IgD-negative memory B cell (primary cell): ENCODE results near the gene SNX13. TPM values are rescaled to one million over a fixed set of nuclear protein-coding genes. Genes with fewer than 3 reads are reported as not detected.

Source experiments
- polyA plus RNA-seq: library from polyadenylated mRNA; unstranded; fragments of 300-500 nt; fragmentation: Illumina TruSeq; gene quantifications from one replicate; pipeline ENCODE4 v1.2.3, GENCODE V29; 2021

The SNX13 gene
- polyA plus RNA-seq, 1 donor from 2014 or later: 12.1 TPM

Other genes starting within 250 kb of the SNX13 start
- not detected for gene PRPS1L1, start 87.4 kb upstream of the SNX13 start, polyA plus RNA-seq